HTR-8/SVneo (cell line): ENCODE results near the gene MRPL24.

Experiments
- DNase-seq: peaks from one replicate; pipeline ENCODE4 v3.0.0; 2011; ENCODE audit warnings: low spot score, mixed read lengths; ENCODE audit not compliant: insufficient read length
- FAIRE-seq: peaks from 2 replicates; lab custom pipeline; 2011; peaks lifted over from hg19 to GRCh38; lab: Jason Lieb, UNC

MRPL24 gene

GRCh38 chr1:156745881-156746280 lies 5.0 kb upstream of the MRPL24 start:
- FAIRE-seq: no peak

DNA sequence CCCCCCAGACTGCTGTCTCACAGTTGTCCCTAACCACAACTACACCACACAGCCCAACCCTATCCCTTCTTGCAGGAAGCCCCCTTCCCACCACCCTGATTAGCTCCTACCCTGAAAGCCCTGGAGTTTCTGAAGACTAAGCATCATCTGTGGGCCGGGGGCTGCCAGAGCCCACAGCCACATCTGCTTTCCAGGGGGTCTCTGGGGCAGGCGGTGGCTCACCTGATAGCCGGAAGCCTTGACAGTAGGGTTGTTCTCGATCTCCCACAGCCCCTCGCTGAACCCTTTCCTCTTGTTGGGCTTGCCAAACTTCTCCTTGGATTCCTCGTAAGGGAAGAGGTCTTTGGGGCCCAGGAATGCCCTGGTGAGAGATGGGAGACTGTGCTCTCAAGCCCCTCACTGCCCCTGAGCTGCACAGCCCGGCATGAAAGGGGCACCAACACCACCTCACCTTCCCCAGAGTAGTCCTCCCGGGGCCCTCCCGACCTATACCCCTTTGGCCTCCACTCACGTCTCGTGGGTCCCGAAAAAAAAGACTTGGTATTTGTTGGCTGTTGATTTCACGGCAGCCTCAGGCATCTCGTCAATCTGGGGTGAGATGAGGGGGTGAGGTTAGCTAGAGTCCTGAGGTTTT lies 4.0 kb upstream of the MRPL24 start:
- no peak for DNase-seq
- FAIRE-seq: no peak

More at GRCh38 chr1:156745881-156746280, 5.0 kb upstream of the MRPL24 start:
- DNase-seq: no peak

GRCh38 chr1:156744344-156744743 lies 3.5 kb upstream of the MRPL24 start:
- no peak for DNase-seq

GRCh38 chr1:156743367-156744302 lies 2.7 kb upstream of the MRPL24 start:
- FAIRE-seq (no peak), DNase-seq (no peak)

More at GRCh38 chr1:156744344-156744743, 3.5 kb upstream of the MRPL24 start:
- FAIRE-seq: no peak

- FAIRE-seq (no peak), DNase-seq (no peak)
Measured at GRCh38 chr1:156742801-156743200, 1.9 kb upstream of the MRPL24 start.

GRCh38 chr1:156742017-156742416 lies 1.1 kb upstream of the MRPL24 start:
- FAIRE-seq (no peak), DNase-seq (no peak)

DNA sequence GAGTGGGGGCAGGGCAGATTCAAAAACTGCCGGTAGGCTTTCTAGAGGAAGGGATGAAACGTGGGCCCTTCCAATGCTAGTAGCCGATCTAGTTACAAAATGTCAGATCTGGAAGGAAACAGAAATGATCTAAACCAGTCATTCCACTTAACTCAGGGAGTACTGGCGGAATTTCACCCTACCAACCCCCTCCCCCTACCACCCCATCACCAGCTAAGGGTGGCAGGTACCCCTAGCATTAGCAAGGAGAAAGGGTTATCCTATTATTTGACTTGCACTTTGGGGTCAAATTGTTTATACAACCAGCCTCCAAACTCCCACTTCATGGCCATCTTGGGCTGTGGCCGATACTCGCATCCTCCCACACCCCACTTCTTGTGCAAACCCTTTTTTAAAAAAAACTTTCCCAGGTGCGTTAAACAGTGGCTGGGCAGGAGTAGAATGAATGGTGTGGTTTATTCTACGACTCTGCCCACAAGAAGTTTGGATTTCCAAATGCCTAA lies 644 bp upstream of the MRPL24 start:
- DNase-seq (no peak), FAIRE-seq (no peak)

GRCh38 chr1:156740237-156740740 lies 599 bp downstream of the MRPL24 start:
- FAIRE-seq (no peak), DNase-seq (no peak)

- no peak for DNase-seq
- no peak for FAIRE-seq
Measured at GRCh38 chr1:156738916-156739315, 2.0 kb downstream of the MRPL24 start.

GRCh38 chr1:156738407-156738806 lies 2.5 kb downstream of the MRPL24 start:
- FAIRE-seq: no peak
- DNase-seq: no peak

DNA sequence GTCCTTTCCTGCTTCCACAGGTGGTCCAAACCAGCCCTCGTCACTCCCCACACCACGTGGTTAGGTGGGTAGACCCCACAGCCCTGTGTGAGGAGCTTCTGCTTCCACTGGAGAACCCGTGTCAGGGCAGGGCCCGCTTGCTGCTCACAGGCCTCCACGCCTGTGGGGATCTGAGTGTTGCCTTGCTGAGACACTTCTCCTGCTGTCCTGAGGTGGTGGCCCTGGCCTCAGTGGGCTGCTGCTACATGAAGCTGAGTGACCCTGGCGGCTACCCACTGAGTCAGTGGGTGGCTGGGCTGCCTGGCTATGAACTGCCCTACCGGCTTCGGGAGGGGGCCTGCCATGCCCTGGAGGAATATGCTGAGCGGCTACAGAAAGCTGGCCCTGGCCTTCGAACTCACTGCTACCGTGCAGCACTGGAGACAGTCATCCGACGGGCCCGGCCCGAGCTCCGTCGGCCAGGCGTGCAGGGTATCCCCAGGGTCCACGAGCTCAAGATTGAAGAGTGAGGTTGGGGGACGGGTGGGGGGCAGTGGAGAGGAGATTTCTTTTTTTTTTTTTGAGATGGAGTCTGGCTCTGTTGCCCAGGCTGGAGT lies 6.8 kb downstream of the MRPL24 start:
- FAIRE-seq: no peak
- DNase-seq: no peak

DNA sequence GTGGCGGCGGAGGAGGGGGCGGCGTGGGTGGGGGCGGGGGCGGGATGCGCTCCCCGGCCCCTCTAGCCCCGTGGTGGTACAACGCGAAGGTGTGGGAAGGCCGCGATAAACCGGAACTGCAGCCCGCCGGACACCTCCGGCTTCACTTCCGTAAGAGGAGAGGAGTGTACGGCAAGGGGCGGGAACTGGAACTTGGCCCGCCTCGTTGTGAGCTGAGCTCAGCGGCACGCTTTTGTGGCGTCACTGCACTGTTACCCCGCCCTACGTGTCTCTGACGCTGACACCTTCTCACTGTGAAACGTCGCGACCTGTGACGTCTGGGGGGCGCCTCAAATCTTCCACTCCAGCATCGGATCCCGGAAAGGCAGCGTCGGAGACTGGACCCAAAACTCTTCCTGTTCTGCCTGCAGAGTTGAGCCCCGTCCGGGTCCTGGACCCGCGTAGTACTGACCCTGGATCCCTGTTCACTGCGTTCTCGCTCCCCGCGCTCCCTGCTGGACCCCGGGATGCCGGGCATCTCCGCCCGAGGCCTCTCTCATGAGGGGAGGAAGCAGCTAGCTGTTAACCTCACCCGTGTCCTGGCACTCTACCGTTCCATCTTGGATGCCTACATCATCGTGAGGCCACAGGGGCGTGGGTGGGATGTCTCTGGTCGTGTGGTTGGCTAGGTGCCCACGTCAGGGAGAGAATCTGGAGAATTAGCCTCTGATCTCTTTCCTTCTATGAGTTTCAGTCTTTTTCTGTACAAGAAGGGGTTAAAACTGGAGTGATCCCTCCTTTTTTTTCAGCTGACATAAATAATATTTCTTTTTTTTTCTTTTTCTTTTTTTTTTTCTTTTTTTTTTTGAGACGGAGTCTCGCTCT lies 12.1 kb downstream of the MRPL24 start, which contains the start of gene ISG20L2:
ISG20L2 (minus strand) TSS at position 168 of the 864 bp plus-strand sequence. CDS start 1,114 bp downstream, outside the sequence.
- FAIRE-seq (peak; percentile 62), DNase-seq (peak; percentile 90)

GRCh38 chr1:156727926-156728598 lies 12.8 kb downstream of the MRPL24 start, which contains the start of gene METTL25B:
Gene METTL25B (plus strand): TSS chr1:156728469. CDS start chr1:156729105, 636 bp downstream.
- DNase-seq (peak; percentile 71), FAIRE-seq (no peak)

GRCh38 chr1:156727492-156727891 lies 13.4 kb downstream of the MRPL24 start:
- FAIRE-seq (no peak), DNase-seq (no peak)

DNA sequence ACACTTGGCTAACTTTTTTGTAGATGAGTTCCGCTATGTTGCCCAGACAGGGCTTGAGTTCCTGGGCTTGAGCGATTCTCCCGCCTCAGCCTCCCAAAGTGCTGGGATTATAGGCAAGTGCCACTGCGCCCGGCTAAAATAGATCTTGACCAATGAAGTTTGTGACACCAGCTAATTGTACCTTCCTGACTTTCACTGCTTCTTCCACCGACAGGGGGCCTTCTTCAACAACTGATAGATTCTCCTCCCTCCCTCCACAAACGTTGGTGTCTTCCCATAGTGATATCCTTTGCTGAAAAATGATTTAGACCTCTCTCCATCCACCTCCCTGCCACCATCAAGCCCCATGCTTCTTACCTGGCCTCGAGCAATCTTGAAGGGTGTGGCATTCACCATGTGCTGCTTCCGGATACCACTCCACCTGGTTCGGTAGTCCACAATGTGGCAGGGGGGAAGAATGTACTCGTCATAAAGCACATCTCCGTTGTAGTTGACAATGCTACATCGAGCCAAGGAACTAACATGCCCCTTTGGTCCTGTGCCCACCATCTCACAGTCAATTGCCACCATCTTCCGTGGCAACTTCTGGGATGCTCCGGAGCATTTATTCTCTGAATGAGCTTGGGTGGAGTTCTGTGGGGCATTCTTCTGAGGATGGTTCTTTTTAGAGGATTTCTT lies 14.2 kb downstream of the MRPL24 start:
- no peak for FAIRE-seq

DNA sequence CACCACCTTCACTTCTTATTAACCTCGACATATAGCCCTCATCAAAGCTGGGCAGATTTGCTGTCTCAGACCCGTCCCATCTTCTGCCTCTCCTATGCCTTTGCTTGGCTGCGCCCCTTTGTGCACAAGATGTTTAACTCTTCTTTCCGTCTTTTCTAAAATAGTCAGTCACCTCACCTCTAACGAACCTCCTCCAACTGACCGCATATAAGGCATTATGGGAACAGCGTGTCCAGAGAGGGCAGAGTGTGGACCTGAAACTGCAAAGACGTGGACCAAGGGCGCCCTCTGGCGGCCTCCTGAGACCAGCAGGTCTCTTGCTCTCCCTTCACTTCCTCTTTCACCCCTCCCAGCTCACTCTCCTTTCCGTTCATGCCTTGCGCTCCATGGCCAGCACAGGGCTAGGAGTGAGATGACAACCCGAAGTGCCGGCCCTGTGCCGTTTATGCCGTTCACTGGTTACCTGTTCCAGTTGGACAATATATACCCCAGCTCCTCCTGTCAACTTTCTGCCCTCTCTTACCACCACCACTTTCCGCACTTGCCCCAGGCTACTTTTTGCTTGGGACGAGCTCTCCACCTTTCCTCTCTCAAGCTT lies 15.1 kb downstream of the MRPL24 start:
- DNase-seq: peak; percentile 73
- FAIRE-seq: no peak

More for the DNA sequence above, 14.2 kb downstream of the MRPL24 start:
- no peak for DNase-seq

DNA sequence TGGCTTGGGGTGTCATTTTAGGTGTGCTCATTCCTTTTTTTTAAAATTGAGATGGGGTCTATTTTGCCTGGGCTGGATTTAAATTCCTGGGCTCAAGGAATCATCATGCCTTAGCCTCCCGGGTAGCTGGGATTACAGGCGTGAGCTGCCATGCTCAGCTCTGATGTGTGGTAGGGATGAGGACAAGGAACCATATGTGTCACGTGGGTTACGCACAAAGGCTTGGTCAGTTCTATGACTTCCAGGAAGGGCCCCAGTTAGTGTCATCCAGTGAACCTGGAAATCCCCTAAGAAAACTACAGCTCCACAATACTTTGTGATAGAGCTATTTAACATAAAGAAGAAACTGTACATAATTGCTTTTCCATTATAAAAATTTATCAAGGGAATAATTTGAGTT lies 19.4 kb downstream of the MRPL24 start:
- FAIRE-seq: no peak
- no peak for DNase-seq

DNA sequence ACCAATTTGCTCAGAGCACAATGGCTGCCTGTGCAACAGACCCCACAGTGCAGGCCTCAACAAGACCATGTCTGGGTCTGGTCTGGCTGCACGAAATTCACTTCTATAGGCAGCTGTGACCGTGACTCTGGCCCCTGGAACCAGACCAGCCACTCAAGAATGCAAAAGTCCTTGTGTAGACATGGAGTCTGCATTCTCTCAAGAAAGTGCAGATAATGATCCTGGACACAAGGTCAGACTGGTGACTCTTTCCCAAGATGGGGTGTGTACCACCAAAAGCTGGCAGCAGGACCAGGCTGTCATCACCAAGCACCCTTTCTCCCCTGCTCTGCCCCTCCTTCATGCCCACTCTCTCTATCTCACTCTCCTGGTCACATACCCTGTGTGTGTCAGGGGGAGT lies 19.8 kb downstream of the MRPL24 start:
- FAIRE-seq: no peak
- no peak for DNase-seq
